SKM-1 treated with dmso at 0.1 percent for 144 hours (cell line): ENCODE measurements around the gene CD99.

Source experiments
- DNase-seq: peaks from one replicate; lab custom pipeline; 2025; ENCODE audit not compliant: unreplicated experiment; lab: John Stamatoyannopoulos, UW

Gene CD99

GRCh38 chrX:2697741-2698299, 6.7 kb downstream of the CD99 start:
- DNase-seq, result no peak

- DNase-seq, result no peak
These were observed 7.5 kb downstream of the CD99 start for GRCh38 chrX:2698604-2699003.

- no peak for DNase-seq
These were observed 8.9 kb downstream of the CD99 start for GRCh38 chrX:2699959-2700358.

GRCh38 chrX:2700405-2701320, 9.6 kb downstream of the CD99 start:
- DNase-seq, result no peak

GRCh38 chrX:2701600-2701999, 10.5 kb downstream of the CD99 start:
- DNase-seq, result no peak

GRCh38 chrX:2703991-2704369, 12.9 kb downstream of the CD99 start:
- DNase-seq, result no peak

- DNase-seq, result no peak
These were observed 14.1 kb downstream of the CD99 start for GRCh38 chrX:2705046-2705832.

GRCh38 chrX:2707334-2707760, 16.3 kb downstream of the CD99 start:
- DNase-seq, result no peak

GRCh38 chrX:2708021-2708420, 16.9 kb downstream of the CD99 start:
- no peak for DNase-seq

- no peak for DNase-seq
These were observed 17.6 kb downstream of the CD99 start for GRCh38 chrX:2708592-2709188.

GRCh38 chrX:2709556-2709955, 18.5 kb downstream of the CD99 start:
- DNase-seq, result no peak

- DNase-seq, result no peak
These were observed 19.1 kb downstream of the CD99 start for GRCh38 chrX:2710041-2710840.

GRCh38 chrX:2711441-2711840, 20.3 kb downstream of the CD99 start:
- DNase-seq, result no peak

- DNase-seq, result no peak
These were observed 21.3 kb downstream of the CD99 start for GRCh38 chrX:2712428-2712827.

- no peak for DNase-seq
These were observed 22.1 kb downstream of the CD99 start for GRCh38 chrX:2712890-2713840.

- DNase-seq, result no peak
These were observed 23.5 kb downstream of the CD99 start for GRCh38 chrX:2714551-2714950.

- no peak for DNase-seq
These were observed 24.0 kb downstream of the CD99 start for GRCh38 chrX:2715066-2715600.

GRCh38 chrX:2717312-2717711, 26.2 kb downstream of the CD99 start:
- no peak for DNase-seq

GRCh38 chrX:2718821-2719220, 27.7 kb downstream of the CD99 start:
- no peak for DNase-seq
